ENCODE measurements around the gene ADIRF. TPM values are rescaled to one million over a fixed set of nuclear protein-coding genes. Genes with fewer than 3 reads are reported as not detected.
"Not testable (repeated sequence)": the region's sequence is repeated elsewhere in the genome, so short reads cannot be mapped to it uniquely, and the experiment has no call there.

ADIRF gene
- total RNA-seq, 1 donor from 2014 or later: not detected

GRCh38 chr10:86951184-86951761, 17.0 kb upstream of the ADIRF start:
- H3K27ac Mint-ChIP-seq (ENCODE audit: unreplicated experiment): no peak overlapping the region
- peaks cover 4% of the 10 kb centered on the region for H3K4me1 Mint-ChIP-seq (ENCODE audit: low read depth, unreplicated experiment)
- Histone ChIP-seq H3K36me3 (ENCODE audit: insufficient read depth, low read length) (no peaks in the 10 kb centered on the region), H3K4me3 (ENCODE audit: insufficient read depth, low read depth, low read length) (no peak overlapping the region), H3K79me2 (ENCODE audit: insufficient read depth, low read length) (no peaks in the 10 kb centered on the region), H4K20me1 (ENCODE audit: insufficient read depth, low read length) (no peaks in the 10 kb centered on the region), H3K4me2 (ENCODE audit: low read length) (no peak overlapping the region), H3K9me3 (ENCODE audit: insufficient read depth, low read depth, low read length) (peaks cover 2% of the 10 kb centered on the region), H2AFZ (ENCODE audit: low read depth, low read length) (no peak overlapping the region), H3K9ac (ENCODE audit: low read length) (no peak overlapping the region), H3K27me3 (ENCODE audit: insufficient read depth, low read length) (peaks cover 5% of the 10 kb centered on the region), H3K4me1 (ENCODE audit: insufficient read depth, low read length) (no peaks in the 10 kb centered on the region), H3K27ac (ENCODE audit: low read depth, low read length) (no peak overlapping the region)
- TF ChIP-seq EZH2 (IDR thresholded peaks at IDR 0.05; ENCODE audit: insufficient read depth, low read length) (no peak), CTCF (IDR thresholded peaks at IDR 0.05; ENCODE audit: insufficient read depth, low read depth, low read length) (no peak)
- peaks cover 12% of the 10 kb centered on the region for H3K9me3 Mint-ChIP-seq (ENCODE audit: unreplicated experiment)
- peaks cover 11% of the 10 kb centered on the region for H3K27me3 Mint-ChIP-seq (ENCODE audit: low read depth, unreplicated experiment)
- FAIRE-seq (no peak), DNase-seq (ENCODE audit: low read depth) (no peak)
- H3K36me3 Mint-ChIP-seq (ENCODE audit: low read depth, unreplicated experiment): peaks cover 3% of the 10 kb centered on the region
- H3K4me3 Mint-ChIP-seq (ENCODE audit: unreplicated experiment): no peak overlapping the region

DNA sequence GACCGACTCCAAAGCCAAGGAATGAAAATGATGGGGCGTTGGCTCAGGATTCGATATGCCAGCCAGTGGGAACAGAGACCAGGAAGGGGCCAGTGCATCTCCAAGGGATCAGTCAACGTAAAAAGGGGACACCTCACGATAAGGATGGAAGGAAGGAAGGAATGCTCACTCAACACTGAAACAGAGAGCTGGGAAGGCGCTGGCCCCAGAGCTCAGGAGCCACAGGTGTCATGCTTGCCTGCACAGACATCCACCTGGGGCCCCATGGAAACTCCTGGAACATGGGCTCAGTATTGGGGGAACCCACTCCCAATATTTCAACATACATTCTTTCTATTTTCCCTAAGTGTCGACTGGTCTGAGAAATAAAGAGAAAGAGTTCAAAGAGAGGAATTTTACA, 16.2 kb upstream of the ADIRF start:
- no peaks in the 10 kb centered on the region for H3K27me3 ChIP-seq (ENCODE audit: insufficient read depth, low read length)
- peaks cover 2% of the 10 kb centered on the region for H3K9me3 ChIP-seq (ENCODE audit: insufficient read depth, low read depth, low read length)
- peaks cover 3% of the 10 kb centered on the region for H3K27me3 Mint-ChIP-seq (ENCODE audit: low read depth, unreplicated experiment)
- peaks cover 4% of the 10 kb centered on the region for H3K4me1 Mint-ChIP-seq (ENCODE audit: low read depth, unreplicated experiment)
- no peaks in the 10 kb centered on the region for H3K79me2 ChIP-seq (ENCODE audit: insufficient read depth, low read length)
- H2AFZ ChIP-seq (ENCODE audit: low read depth, low read length): no peak overlapping the region
- H3K27ac Mint-ChIP-seq (ENCODE audit: unreplicated experiment): no peak overlapping the region
- H3K9ac ChIP-seq (ENCODE audit: low read length): no peak overlapping the region
- no peak overlapping the region for H3K4me2 ChIP-seq (ENCODE audit: low read length)
- H3K36me3 Mint-ChIP-seq (ENCODE audit: low read depth, unreplicated experiment): peaks cover 3% of the 10 kb centered on the region
- FAIRE-seq (no peak), DNase-seq (ENCODE audit: low read depth) (no peak)
- no peaks in the 10 kb centered on the region for H4K20me1 ChIP-seq (ENCODE audit: insufficient read depth, low read length)
- H3K36me3 ChIP-seq (ENCODE audit: insufficient read depth, low read length): no peaks in the 10 kb centered on the region
- TF ChIP-seq CTCF (IDR thresholded peaks at IDR 0.05; ENCODE audit: insufficient read depth, low read depth, low read length) (no peak), EZH2 (IDR thresholded peaks at IDR 0.05; ENCODE audit: insufficient read depth, low read length) (no peak)
- no peak overlapping the region for H3K27ac ChIP-seq (ENCODE audit: low read depth, low read length)
- peaks cover 12% of the 10 kb centered on the region for H3K9me3 Mint-ChIP-seq (ENCODE audit: unreplicated experiment)
- no peak overlapping the region for H3K4me3 Mint-ChIP-seq (ENCODE audit: unreplicated experiment)
- no peak overlapping the region for H3K4me3 ChIP-seq (ENCODE audit: insufficient read depth, low read depth, low read length)
- no peaks in the 10 kb centered on the region for H3K4me1 ChIP-seq (ENCODE audit: insufficient read depth, low read length)

DNA sequence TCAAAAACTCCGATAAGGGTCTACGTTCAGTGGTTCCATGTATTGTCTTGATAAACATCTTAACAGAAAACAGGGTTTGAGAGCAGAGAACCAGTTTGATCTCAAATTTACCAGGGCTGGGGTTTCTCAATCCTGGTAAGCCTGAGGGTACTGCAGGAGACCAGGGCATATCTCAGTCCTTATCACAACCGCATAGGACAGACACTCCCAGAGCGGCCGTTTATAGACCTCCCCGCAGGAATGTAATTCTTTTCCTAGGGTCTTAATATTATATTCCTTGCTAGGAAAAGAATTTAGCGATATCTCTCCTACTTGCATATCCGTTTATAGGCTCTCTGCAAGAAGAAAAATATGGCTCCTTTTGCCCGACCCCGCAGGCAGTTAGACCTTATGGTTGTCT, 15.6 kb upstream of the ADIRF start:
- H3K4me3 ChIP-seq (ENCODE audit: insufficient read depth, low read depth, low read length); H3K4me1 ChIP-seq (ENCODE audit: insufficient read depth, low read length); H2AFZ ChIP-seq (ENCODE audit: low read depth, low read length); H3K4me2 ChIP-seq (ENCODE audit: low read length); FAIRE-seq; H3K27me3 ChIP-seq (ENCODE audit: insufficient read depth, low read length); H3K27ac ChIP-seq (ENCODE audit: low read depth, low read length); H3K27me3 Mint-ChIP-seq (ENCODE audit: low read depth, unreplicated experiment); H3K79me2 ChIP-seq (ENCODE audit: insufficient read depth, low read length); H3K4me1 Mint-ChIP-seq (ENCODE audit: low read depth, unreplicated experiment); H3K27ac Mint-ChIP-seq (ENCODE audit: unreplicated experiment); H3K9me3 ChIP-seq (ENCODE audit: insufficient read depth, low read depth, low read length); DNase-seq (ENCODE audit: low read depth); H3K9ac ChIP-seq (ENCODE audit: low read length); H4K20me1 ChIP-seq (ENCODE audit: insufficient read depth, low read length); H3K36me3 ChIP-seq (ENCODE audit: insufficient read depth, low read length); H3K36me3 Mint-ChIP-seq (ENCODE audit: low read depth, unreplicated experiment); H3K4me3 Mint-ChIP-seq (ENCODE audit: unreplicated experiment): not testable (repeated sequence)
- peaks cover 12% of the 10 kb centered on the region for H3K9me3 Mint-ChIP-seq (ENCODE audit: unreplicated experiment)

All from astrocyte (in vitro differentiated cells and primary cell).